SK-N-MC (cell line): Measurements from ENCODE around the gene PDZK1.

ENCODE experiments used
- DNase-seq: peaks from one replicate; pipeline ENCODE4 v3.0.0-alpha.2; 2011; ENCODE audit warnings: low read depth, low spot score
- H3K27ac ChIP-seq: fragments of 200-600 bp; sonication (generic); 2 replicates; pipeline ENCODE4 v1.5.1; 2016; ENCODE audit warnings: mixed run types
- H3K36me3 ChIP-seq: fragments of 200-600 bp; sonication (generic); 2 replicates; pipeline ENCODE4 v1.6.1; 2017; ENCODE audit warnings: antibody characterized with exemption, low read length, mixed read lengths; ENCODE audit not compliant: insufficient read depth
- H3K4me3 ChIP-seq: fragments of 200-600 bp; sonication (generic); 2 replicates; pipeline ENCODE4 v1.5.1; 2016
- H3K9ac ChIP-seq: fragments of 200-600 bp; sonication (generic); 2 replicates; pipeline ENCODE4 v1.8.0; 2017; ENCODE audit warnings: mixed run types, mixed read lengths; ENCODE audit not compliant: insufficient read length
- H3K9me3 ChIP-seq: fragments of 200-600 bp; sonication (generic); 2 replicates; pipeline ENCODE4 v1.6.1; 2017; ENCODE audit warnings: low read depth, mild to moderate bottlenecking, antibody characterized with exemption, low read length, moderate library complexity, mixed read lengths
- EZH2 ChIP-seq: fragments of 200-600 bp; sonication (generic); IDR thresholded peaks from one replicate; pipeline ENCODE4 v1.6.1; 2017; ENCODE audit warnings: antibody characterized with exemption
- FOXP2 ChIP-seq: optimal IDR thresholded peaks from 2 replicates; pipeline ENCODE3; 2011; ENCODE audit warnings: mild to moderate bottlenecking, moderate library complexity; ENCODE audit not compliant: insufficient read depth; ENCODE audit errors: extremely low read length, control extremely low read depth
- POLR2AphosphoS5 ChIP-seq: IDR thresholded peaks from 2 replicates; pipeline ENCODE4 v1.6.1; 2012; ENCODE audit warnings: mild to moderate bottlenecking, low read depth, low read length, borderline replicate concordance

Gene PDZK1

DNA sequence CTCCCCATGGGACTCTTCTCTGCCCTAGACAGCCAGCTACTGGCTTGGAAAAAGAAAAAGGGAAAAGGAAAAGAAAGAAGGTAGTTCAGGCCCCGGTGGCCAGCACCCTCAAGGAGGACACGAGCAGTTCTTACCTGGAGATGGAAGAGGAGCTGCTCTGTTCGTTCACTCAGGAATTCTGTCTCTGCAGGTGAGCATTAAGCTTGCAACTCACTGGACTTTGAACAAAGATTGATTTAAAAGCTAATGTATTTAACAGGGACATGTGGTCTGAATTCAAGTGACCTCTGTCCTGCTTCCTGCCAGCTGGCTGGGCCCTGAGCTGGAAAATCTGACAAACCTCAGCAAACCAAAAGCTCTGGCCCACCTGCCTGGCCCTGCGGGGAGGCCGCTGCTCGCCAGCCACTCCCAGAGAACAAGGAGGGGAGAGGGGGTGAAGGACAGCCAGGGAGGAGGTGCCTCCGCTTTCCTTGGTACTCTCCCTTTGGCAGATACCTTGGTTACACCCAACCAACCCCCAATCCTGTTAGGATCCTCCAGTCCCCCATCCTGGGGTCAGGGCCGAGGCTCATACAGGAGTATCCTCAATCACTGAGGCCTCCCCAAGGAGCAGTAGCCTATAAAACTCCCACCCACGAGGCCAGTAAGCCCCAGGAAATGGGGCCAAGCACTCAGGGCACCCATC lies at the start of gene PDZK1:
Gene PDZK1 (minus strand): TSS at position 186 of the 685 bp plus-strand sequence. CDS start 19,347 bp downstream, outside the sequence.
- TF ChIP-seq FOXP2, result no peak
- TF ChIP-seq EZH2, result no peak
- TF ChIP-seq POLR2AphosphoS5, result no peak
- H3K27ac ChIP-seq, result no peak within 1 kb of the TSS
- DNase-seq, result no peak
- no peaks in the 10 kb centered on the region for H3K9me3 ChIP-seq
- no peak within 1 kb of the TSS for H3K4me3 ChIP-seq
- no peaks in the 10 kb centered on the region for H3K36me3 ChIP-seq
- no peak within 1 kb of the TSS for H3K9ac ChIP-seq

DNA sequence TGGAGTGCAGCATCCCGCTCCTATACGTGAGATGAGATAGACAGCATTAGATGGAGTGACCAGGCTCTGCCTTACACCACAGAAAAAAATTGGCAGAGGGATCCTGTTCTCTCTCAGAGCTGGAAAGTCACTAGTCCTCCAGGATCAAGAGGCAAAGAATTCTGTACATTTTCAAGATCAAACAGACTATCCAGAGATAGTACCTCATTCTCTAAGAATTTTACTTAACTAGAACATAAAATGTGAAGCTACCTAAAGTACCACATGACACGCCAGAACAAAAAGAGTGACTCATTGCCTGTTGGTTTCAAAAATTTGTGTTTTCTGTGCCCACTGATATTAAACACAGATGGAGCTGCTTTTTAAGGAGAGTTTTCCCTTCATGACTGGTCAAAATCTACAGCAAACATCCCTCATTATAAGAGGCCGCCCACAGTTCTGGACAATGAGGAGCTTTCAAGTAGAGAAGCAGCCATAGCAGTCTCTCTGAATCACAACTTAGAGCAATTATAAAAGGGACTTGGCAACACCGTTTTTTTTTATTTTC lies 44.4 kb upstream of the PDZK1 start:
- Histone ChIP-seq H3K4me3 (no peak overlapping the region), H3K9me3 (no peaks in the 10 kb centered on the region), H3K27ac (no peak overlapping the region), H3K36me3 (peaks cover 18% of the 10 kb centered on the region), H3K9ac (no peak overlapping the region)
- no peak for DNase-seq
- TF ChIP-seq FOXP2, result no peak
- TF ChIP-seq EZH2, result no peak
- no peak for TF ChIP-seq POLR2AphosphoS5

DNA sequence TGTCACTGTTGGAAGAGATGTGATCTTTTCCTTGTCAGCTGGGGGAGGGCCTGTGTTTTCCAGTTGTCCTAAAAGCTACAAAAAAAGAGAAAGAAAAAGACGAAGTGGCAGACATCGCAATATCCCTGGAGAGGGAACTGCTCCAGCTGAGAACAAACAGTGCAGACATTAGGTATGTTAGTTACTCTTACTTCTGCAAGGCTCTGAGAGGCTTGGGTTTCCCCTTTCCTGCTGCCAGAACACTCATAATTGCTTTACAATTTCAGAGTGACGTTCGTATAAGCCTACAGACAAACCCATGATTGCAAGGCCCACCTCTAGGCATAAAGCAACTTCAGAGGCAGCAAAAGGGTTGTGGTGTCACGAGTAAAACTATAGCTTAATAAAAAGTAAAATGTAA lies 43.3 kb upstream of the PDZK1 start:
- TF ChIP-seq FOXP2, result no peak
- TF ChIP-seq EZH2, result no peak
- Histone ChIP-seq H3K27ac (no peak overlapping the region), H3K4me3 (no peak overlapping the region), H3K9ac (no peak overlapping the region), H3K9me3 (no peaks in the 10 kb centered on the region), H3K36me3 (peaks cover 24% of the 10 kb centered on the region)
- no peak for DNase-seq

DNA sequence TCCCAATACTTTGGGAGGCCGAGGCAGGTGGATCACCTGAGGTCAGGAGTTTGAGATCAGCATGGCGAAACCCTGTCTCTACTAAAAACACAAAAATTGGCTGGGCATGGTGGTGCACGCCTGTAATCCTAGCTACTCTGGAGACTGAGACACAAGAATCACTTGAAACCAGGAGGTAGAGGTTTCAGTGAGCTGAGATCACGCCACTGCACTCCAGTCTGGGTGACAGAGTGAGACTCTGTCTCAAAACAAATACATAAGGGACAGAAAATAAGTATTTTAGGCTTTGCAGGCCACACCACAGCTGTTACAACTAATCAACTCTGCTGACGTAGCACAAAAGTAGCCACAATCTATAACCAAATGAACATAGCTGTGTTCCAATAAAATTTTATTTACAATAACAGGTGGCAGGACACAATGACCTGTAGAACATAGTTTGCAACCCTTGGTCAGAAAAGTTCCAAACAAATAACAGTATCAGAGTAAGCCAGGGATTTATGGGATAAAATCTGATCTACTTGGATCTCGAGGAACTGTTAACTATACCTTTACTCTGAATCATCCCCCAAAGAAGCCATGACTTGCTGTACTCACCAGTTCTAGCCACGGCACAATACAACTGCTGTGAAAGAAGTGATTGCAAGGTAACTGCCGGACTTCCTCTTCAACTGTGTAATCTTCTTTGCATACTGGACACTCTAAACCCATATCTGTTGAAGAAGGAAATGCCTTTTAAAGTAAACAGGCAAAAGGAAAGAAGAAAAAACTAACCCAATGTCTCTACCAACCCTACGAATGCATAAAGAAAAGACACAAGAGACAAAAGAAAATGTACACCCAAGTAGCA lies 40.5 kb upstream of the PDZK1 start:
- Histone ChIP-seq H3K4me3 (no peak overlapping the region), H3K9me3 (no peaks in the 10 kb centered on the region), H3K9ac (no peak overlapping the region), H3K36me3 (peaks cover 36% of the 10 kb centered on the region), H3K27ac (no peak overlapping the region)
- TF ChIP-seq EZH2, result no peak
- TF ChIP-seq FOXP2, result no peak
- TF ChIP-seq POLR2AphosphoS5, result no peak
- no peak for DNase-seq

GRCh38 chr1:145740269-145740668 lies 33.1 kb upstream of the PDZK1 start:
- Histone ChIP-seq H3K9ac (no peak overlapping the region), H3K27ac (no peak overlapping the region), H3K4me3 (no peak overlapping the region), H3K36me3 (peaks cover 12% of the 10 kb centered on the region), H3K9me3 (no peaks in the 10 kb centered on the region)
- DNase-seq, result no peak
- TF ChIP-seq FOXP2 (no peak), POLR2AphosphoS5 (no peak), EZH2 (no peak)

DNA sequence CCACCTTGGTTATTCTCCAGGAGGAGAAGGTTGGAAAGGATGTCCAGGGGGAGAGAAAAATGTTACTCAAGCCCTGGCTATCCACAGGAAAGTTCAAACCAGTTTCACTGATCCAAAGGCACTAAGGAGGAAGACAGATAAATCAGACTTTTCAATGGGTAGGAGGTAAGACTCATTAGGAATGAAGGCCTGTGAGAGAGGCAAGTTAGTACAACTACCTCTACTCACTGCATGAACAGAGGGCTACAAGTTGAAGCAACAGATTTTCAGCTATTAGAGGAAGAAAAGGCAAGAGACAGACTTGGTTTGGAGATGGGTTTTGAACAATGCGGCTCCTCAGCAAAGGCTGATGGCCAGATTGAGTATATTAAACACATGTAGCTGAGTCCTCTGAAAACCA lies 29.0 kb upstream of the PDZK1 start:
- TF ChIP-seq EZH2 (no peak), POLR2AphosphoS5 (no peak), FOXP2 (no peak)
- no peaks in the 10 kb centered on the region for H3K36me3 ChIP-seq

DNA sequence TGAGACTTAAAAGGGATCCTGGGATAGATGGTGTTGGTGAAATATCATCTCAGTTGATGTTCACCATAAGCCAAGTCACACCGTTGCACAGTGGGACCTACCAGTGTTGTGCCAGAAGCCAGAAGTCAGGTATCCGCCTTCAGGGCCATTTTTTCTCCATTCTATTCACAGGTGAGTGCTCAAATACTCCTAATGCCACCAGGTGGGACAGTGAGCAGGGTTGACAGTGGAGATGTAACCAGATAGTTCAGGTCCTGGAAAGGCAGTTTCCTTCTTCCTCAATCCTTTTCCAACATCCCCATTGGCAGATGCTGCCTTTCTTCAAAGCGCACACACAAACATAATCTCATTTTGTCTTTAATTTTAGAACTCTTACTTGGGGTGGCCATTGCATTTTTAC lies 23.7 kb upstream of the PDZK1 start:
- TF ChIP-seq FOXP2 (no peak), EZH2 (no peak), POLR2AphosphoS5 (no peak)
- H3K27ac ChIP-seq, result no peak overlapping the region
- H3K4me3 ChIP-seq, result no peak overlapping the region
- no peaks in the 10 kb centered on the region for H3K9me3 ChIP-seq
- H3K9ac ChIP-seq, result no peak overlapping the region
- DNase-seq, result no peak
- H3K36me3 ChIP-seq, result no peaks in the 10 kb centered on the region

More for the DNA sequence above, 29.0 kb upstream of the PDZK1 start:
- no peak overlapping the region for H3K9ac ChIP-seq
- H3K27ac ChIP-seq, result no peak overlapping the region
- H3K4me3 ChIP-seq, result no peak overlapping the region
- no peaks in the 10 kb centered on the region for H3K9me3 ChIP-seq
- DNase-seq, result no peak

DNA sequence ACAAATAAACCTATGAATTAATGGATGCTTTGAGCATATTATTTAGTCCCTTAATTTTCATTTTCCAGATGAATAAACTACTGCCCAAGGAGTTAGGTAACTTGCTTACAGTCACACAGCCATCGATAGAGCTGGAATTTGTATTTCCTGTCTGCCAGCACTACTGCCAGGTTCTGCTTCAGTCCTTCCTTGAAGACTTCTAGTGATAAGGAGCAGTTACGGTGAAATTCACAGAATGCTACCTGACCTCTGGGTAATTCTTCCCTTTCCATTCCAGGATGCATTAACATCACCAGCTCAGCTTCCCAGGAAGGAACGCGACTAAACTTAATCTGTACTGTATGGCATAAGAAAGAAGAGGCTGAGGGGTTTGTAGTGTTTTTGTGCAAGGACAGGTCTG lies 23.3 kb upstream of the PDZK1 start:
- H3K9me3 ChIP-seq, result no peaks in the 10 kb centered on the region
- DNase-seq, result no peak
- TF ChIP-seq FOXP2 (no peak), EZH2 (no peak), POLR2AphosphoS5 (no peak)
- H3K27ac ChIP-seq, result no peak overlapping the region
- H3K4me3 ChIP-seq, result no peak overlapping the region
- H3K36me3 ChIP-seq, result no peaks in the 10 kb centered on the region
- no peak overlapping the region for H3K9ac ChIP-seq
